ENCODE measurements around the gene SCN9A.

Gene SCN9A

GRCh38 chr2:166380615-166381014 lies 4.9 kb upstream of the SCN9A start:
- Histone ChIP-seq H3K4me2 (ENCODE audit: low read length) (no peak overlapping the region), H3K9me2 (ENCODE audit: low read depth, low read length) (no peaks in the 10 kb centered on the region), H3K27me3 (ENCODE audit: insufficient read depth, low read length) (no peaks in the 10 kb centered on the region), H3K9ac (ENCODE audit: low read length) (no peak overlapping the region), H3K9me3 (ENCODE audit: low read length) (no peaks in the 10 kb centered on the region), H3K79me2 (ENCODE audit: insufficient read depth, low read length) (no peaks in the 10 kb centered on the region), H3K4me1 (ENCODE audit: insufficient read depth, low read length, severe bottlenecking) (no peaks in the 10 kb centered on the region), H3K36me3 (ENCODE audit: insufficient read depth, low read length) (no peaks in the 10 kb centered on the region), H3K4me3 (ENCODE audit: low read depth, low read length, poor library complexity, severe bottlenecking) (no peak overlapping the region), H3F3A (ENCODE audit: insufficient read depth, low read length) (no peaks in the 10 kb centered on the region), H2AFZ (ENCODE audit: low read length) (no peak overlapping the region), H4K20me1 (ENCODE audit: insufficient read depth, low read length) (no peaks in the 10 kb centered on the region), H3K27ac (ENCODE audit: low read depth, low read length, poor library complexity, severe bottlenecking) (no peak overlapping the region)
- TF ChIP-seq CTCF (IDR thresholded peaks at IDR 0.05; ENCODE audit: low read length) = no peak
- no peak for TF ChIP-seq EZH2 (IDR thresholded peaks at IDR 0.05; ENCODE audit: borderline replicate concordance, low read length)

GRCh38 chr2:166376873-166377272 lies 1.1 kb upstream of the SCN9A start:
- H3K4me3 ChIP-seq (ENCODE audit: low read depth, low read length, poor library complexity, severe bottlenecking) = no peak overlapping the region
- H3F3A ChIP-seq (ENCODE audit: insufficient read depth, low read length) = no peaks in the 10 kb centered on the region
- no peaks in the 10 kb centered on the region for H4K20me1 ChIP-seq (ENCODE audit: insufficient read depth, low read length)
- no peak overlapping the region for H3K4me2 ChIP-seq (ENCODE audit: low read length)
- no peak for TF ChIP-seq EZH2 (IDR thresholded peaks at IDR 0.05; ENCODE audit: borderline replicate concordance, low read length)
- no peak for TF ChIP-seq CTCF (IDR thresholded peaks at IDR 0.05; ENCODE audit: low read length)
- no peaks in the 10 kb centered on the region for H3K9me2 ChIP-seq (ENCODE audit: low read depth, low read length)
- H3K4me1 ChIP-seq (ENCODE audit: insufficient read depth, low read length, severe bottlenecking) = no peaks in the 10 kb centered on the region
- no peaks in the 10 kb centered on the region for H3K9me3 ChIP-seq (ENCODE audit: low read length)
- no peaks in the 10 kb centered on the region for H3K36me3 ChIP-seq (ENCODE audit: insufficient read depth, low read length)
- H3K9ac ChIP-seq (ENCODE audit: low read length) = no peak overlapping the region
- H3K27me3 ChIP-seq (ENCODE audit: insufficient read depth, low read length) = no peaks in the 10 kb centered on the region
- H2AFZ ChIP-seq (ENCODE audit: low read length) = no peak overlapping the region
- no peak overlapping the region for H3K27ac ChIP-seq (ENCODE audit: low read depth, low read length, poor library complexity, severe bottlenecking)
- no peaks in the 10 kb centered on the region for H3K79me2 ChIP-seq (ENCODE audit: insufficient read depth, low read length)

GRCh38 chr2:166376488-166376828 lies 714 bp upstream of the SCN9A start:
- Histone ChIP-seq H3F3A (ENCODE audit: insufficient read depth, low read length) (no peaks in the 10 kb centered on the region), H3K27ac (ENCODE audit: low read depth, low read length, poor library complexity, severe bottlenecking) (no peak overlapping the region), H3K4me3 (ENCODE audit: low read depth, low read length, poor library complexity, severe bottlenecking) (no peak overlapping the region), H3K9me3 (ENCODE audit: low read length) (no peaks in the 10 kb centered on the region), H2AFZ (ENCODE audit: low read length) (no peak overlapping the region), H3K4me2 (ENCODE audit: low read length) (no peak overlapping the region), H3K79me2 (ENCODE audit: insufficient read depth, low read length) (no peaks in the 10 kb centered on the region), H3K27me3 (ENCODE audit: insufficient read depth, low read length) (no peaks in the 10 kb centered on the region), H3K9me2 (ENCODE audit: low read depth, low read length) (no peaks in the 10 kb centered on the region), H3K9ac (ENCODE audit: low read length) (no peak overlapping the region), H3K36me3 (ENCODE audit: insufficient read depth, low read length) (no peaks in the 10 kb centered on the region), H4K20me1 (ENCODE audit: insufficient read depth, low read length) (no peaks in the 10 kb centered on the region), H3K4me1 (ENCODE audit: insufficient read depth, low read length, severe bottlenecking) (no peaks in the 10 kb centered on the region)
- no peak for TF ChIP-seq EZH2 (IDR thresholded peaks at IDR 0.05; ENCODE audit: borderline replicate concordance, low read length)
- no peak for TF ChIP-seq CTCF (IDR thresholded peaks at IDR 0.05; ENCODE audit: low read length)
